HEK293T (cell line): ENCODE data around the gene WDR1.

Source experiments
- ARNT ChIP-seq: fragments of 450-650 bp; IDR thresholded peaks from 2 replicates; pipeline ENCODE4 v1.6.1; 2017; ENCODE audit warnings: mild to moderate bottlenecking
- BHLHE40 ChIP-seq: fragments of 450-650 bp; IDR thresholded peaks from 2 replicates; pipeline ENCODE4 v1.6.1; 2016; ENCODE audit warnings: mild to moderate bottlenecking, moderate library complexity, borderline replicate concordance
- FOXK2 ChIP-seq: fragments of 450-650 bp; IDR thresholded peaks from 2 replicates; pipeline ENCODE4 v1.6.1; 2016; ENCODE audit warnings: mild to moderate bottlenecking
- FOXM1 ChIP-seq: fragments of 450-650 bp; IDR thresholded peaks from 2 replicates; pipeline ENCODE4 v1.6.1; 2017; ENCODE audit warnings: mild to moderate bottlenecking, borderline replicate concordance
- LEF1 ChIP-seq: fragments of 450-650 bp; IDR thresholded peaks from 2 replicates; pipeline ENCODE4 v1.6.1; 2017; ENCODE audit warnings: mild to moderate bottlenecking, borderline replicate concordance
- PKNOX1 ChIP-seq: fragments of 450-650 bp; IDR thresholded peaks from 2 replicates; pipeline ENCODE4 v1.6.1; 2016
- SP1 ChIP-seq: fragments of 450-650 bp; IDR thresholded peaks from 2 replicates; pipeline ENCODE4 v1.6.1; 2017
- TARDBP ChIP-seq: fragments of 450-650 bp; IDR thresholded peaks from 2 replicates; pipeline ENCODE4 v1.6.1; 2016
- ZNF384 ChIP-seq: fragments of 450-650 bp; IDR thresholded peaks from 2 replicates; pipeline ENCODE4 v1.6.1; 2016

- TF ChIP-seq ARNT, result no peak
- no peak for TF ChIP-seq BHLHE40
- no peak for TF ChIP-seq PKNOX1
- no peak for TF ChIP-seq ZNF384
- no peak for TF ChIP-seq FOXK2
- no peak for TF ChIP-seq TARDBP
- TF ChIP-seq SP1, result no peak
- TF ChIP-seq LEF1, result no peak
- no peak for TF ChIP-seq FOXM1
These were observed 71.1 kb downstream of the WDR1 start for GRCh38 chr4:10045481-10045880.
